Left lung (tissue), 10 donors: ENCODE results near the gene FOXA3. TPM values are rescaled to one million over a fixed set of nuclear protein-coding genes. Genes with fewer than 3 reads are reported as not detected.
A peak's percentile ranks its signal among the peaks of the same experiment; 100 is the strongest.

Experiments used
- ATAC-seq: fragments of 200-7000 bp; cut with Tn5 transposase; one replicate; pipeline ENCODE4 v1.9.1; 2020; ENCODE audit warnings: moderate library complexity
- DNase-seq, 4 donors: peaks; one replicate each; pipeline ENCODE4 v3.0.0-alpha.2; 2013 to 2020
- H3K27ac ChIP-seq, 2 donors: fragments of 200-600 bp; sonication (generic) in 1 of 2; one replicate each; pipeline versions ENCODE4 v1.5.0 to v1.8.0; 2020 to 2021
- H3K27me3 ChIP-seq, 2 donors: fragments of 200-600 bp; sonication (generic) in 1 of 2; one replicate each; pipeline versions ENCODE4 v1.5.0 to v1.8.0; 2020 to 2021
- H3K36me3 ChIP-seq, 2 donors: fragments of 200-600 bp; sonication (generic) in 1 of 2; one replicate each; pipeline versions ENCODE4 v1.5.0 to v1.8.0; 2020 to 2021
- H3K4me1 ChIP-seq, 2 donors: fragments of 200-600 bp; one replicate each; pipeline ENCODE4 v1.8.0; 2021
- H3K4me3 ChIP-seq, 2 donors: fragments of 200-600 bp; sonication (generic) in 1 of 2; one replicate each; pipeline versions ENCODE4 v1.5.0 to v1.8.0; 2020 to 2021; ENCODE audit warnings: mild to moderate bottlenecking in 1 of 2
- H3K9me3 ChIP-seq, 2 donors: fragments of 200-600 bp; sonication (generic) in 1 of 2; one replicate each; pipeline versions ENCODE4 v1.5.0 to v1.8.0; 2020 to 2021
- intact Hi-C, 2 donors: fragments of 100-400 bp; cut with DNase I; formaldehyde crosslinking; loops; one replicate each; pipeline versions ENCODE4 v1.11.2 to v1.14.2; 2022
- polyA plus RNA-seq, 6 donors: library from polyadenylated mRNA; unstranded; fragments of 120-200 nt; gene quantifications; one replicate each; pipeline ENCODE4 v1.2.1, GENCODE V29; 2013; ENCODE audit not compliant: insufficient read length in 6 of 6
- total RNA-seq, 2 donors: library from RNA; stranded (reverse); fragmentation: NEBNext Ultra II Directional; extraction: Animal tissue kit (Norgen Biotek cat#: 25700); gene quantifications; one replicate each; pipeline ENCODE4 v1.2.1, GENCODE V29; 2021
- TF ChIP-seq, protein P1 (sequence below), 2 donors: fragments of 200-600 bp; sonication (generic) in 1 of 2; IDR thresholded peaks; one replicate each; pipeline versions ENCODE4 v1.5.0 to v1.8.0; 2021; ENCODE audit warnings: antibody characterized with exemption in 2 of 2
- donor health status: DM: no; HTN: yes; CAD: no.
- donor health status: DM: no; HTN: no; CAD: no.

FOXA3 gene
- total and polyA plus RNA-seq, 8 donors, result 0.45 to 3.1 (median 1.6) TPM

DNA sequence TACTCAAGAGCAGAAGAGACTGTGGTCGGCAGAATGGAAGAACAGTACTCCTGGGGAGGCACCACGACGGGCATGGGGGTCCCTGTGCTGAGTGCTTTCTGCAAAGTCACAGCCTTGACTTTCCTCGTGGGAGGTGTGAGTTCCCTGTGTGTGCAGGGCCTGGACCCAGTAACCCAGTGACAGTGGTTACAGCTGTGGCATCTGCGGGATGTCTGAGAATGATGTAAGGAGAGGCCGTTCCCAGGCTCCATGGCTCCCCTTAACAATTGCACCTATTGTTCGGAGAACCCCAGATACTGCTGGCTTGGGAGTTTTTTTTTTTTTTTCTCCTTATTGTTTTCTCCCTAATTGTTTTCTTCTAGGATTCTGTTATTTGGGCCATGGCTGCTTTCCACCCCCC lies 55.6 kb downstream of the FOXA3 start:
- intact Hi-C loops, result no loop called here

DNA sequence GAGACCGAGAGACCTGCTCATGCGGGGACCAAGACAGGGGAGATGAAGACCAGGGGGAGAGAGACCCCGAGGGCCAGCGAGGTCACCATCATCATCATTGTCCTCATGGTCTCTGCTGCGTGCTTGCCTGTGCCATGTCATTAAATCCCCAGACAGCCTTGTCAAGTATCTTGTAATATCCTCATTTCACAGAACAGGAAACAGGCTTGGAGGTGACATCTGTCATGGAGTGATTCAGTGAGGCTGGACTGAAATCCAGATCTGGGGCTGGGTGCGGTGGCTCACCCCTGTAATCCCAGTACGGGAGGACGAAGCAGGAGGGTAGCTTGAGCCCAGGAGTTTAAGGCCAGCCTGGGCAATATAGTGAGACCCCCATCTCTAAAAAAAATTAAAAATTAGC lies 56.3 kb downstream of the FOXA3 start:
- H3K27ac ChIP-seq, result no peak overlapping the region
- peaks cover 0 to 33% of the 10 kb centered on the region in 2 donors for H3K27me3 ChIP-seq
- no peaks in the 10 kb centered on the region for H3K9me3 ChIP-seq
- H3K4me1 ChIP-seq, result no peaks in the 10 kb centered on the region
- H3K36me3 ChIP-seq, result no peaks in the 10 kb centered on the region
- no peak overlapping the region for H3K4me3 ChIP-seq
- intact Hi-C loops, result no loop called here
- DNase-seq (no peak), ATAC-seq (no peak)
- TF ChIP-seq, protein P1, sequence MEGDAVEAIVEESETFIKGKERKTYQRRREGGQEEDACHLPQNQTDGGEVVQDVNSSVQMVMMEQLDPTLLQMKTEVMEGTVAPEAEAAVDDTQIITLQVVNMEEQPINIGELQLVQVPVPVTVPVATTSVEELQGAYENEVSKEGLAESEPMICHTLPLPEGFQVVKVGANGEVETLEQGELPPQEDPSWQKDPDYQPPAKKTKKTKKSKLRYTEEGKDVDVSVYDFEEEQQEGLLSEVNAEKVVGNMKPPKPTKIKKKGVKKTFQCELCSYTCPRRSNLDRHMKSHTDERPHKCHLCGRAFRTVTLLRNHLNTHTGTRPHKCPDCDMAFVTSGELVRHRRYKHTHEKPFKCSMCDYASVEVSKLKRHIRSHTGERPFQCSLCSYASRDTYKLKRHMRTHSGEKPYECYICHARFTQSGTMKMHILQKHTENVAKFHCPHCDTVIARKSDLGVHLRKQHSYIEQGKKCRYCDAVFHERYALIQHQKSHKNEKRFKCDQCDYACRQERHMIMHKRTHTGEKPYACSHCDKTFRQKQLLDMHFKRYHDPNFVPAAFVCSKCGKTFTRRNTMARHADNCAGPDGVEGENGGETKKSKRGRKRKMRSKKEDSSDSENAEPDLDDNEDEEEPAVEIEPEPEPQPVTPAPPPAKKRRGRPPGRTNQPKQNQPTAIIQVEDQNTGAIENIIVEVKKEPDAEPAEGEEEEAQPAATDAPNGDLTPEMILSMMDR (IDR thresholded peaks at IDR 0.05), result no peak

More for the DNA sequence above, 55.6 kb downstream of the FOXA3 start:
- Histone ChIP-seq H3K27ac (no peak overlapping the region), H3K4me3 (no peak overlapping the region), H3K27me3 (peaks cover 0 to 41% of the 10 kb centered on the region in 2 donors), H3K9me3 (no peaks in the 10 kb centered on the region), H3K36me3 (no peaks in the 10 kb centered on the region), H3K4me1 (no peaks in the 10 kb centered on the region)
- ATAC-seq, result no peak
- TF ChIP-seq, protein P1 (IDR thresholded peaks at IDR 0.05), result no peak
- peak in 1 of 4 donors; percentile 28 for DNase-seq

DNA sequence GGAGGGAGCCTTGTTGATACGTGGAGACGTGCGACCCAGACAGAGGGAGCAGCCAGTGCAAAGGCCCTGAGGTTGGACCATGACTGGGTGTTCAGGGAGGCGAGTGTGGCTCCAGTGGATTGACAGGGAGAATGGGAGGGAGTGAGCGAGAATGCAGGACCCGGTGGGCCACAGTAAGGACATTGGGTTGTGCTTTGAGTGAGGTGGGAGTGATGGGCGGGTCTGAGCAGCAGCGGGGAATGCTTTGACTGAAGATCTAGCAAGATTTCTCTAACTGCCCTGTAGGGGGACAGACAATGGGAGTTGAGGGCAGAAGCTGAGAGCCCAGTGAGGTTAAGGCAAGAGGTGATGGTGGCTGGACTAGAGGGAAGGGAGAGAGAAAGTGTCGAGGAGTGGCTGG lies 58.2 kb downstream of the FOXA3 start:
- no peaks in the 10 kb centered on the region for H3K9me3 ChIP-seq
- TF ChIP-seq, protein P1 (IDR thresholded peaks at IDR 0.05), result no peak
- no peaks in the 10 kb centered on the region for H3K36me3 ChIP-seq
- no peak overlapping the region for H3K27ac ChIP-seq
- ATAC-seq, result no peak
- intact Hi-C loops, result no loop called here
- peaks cover 0 to 27% of the 10 kb centered on the region in 2 donors for H3K27me3 ChIP-seq
- H3K4me1 ChIP-seq, result no peaks in the 10 kb centered on the region
- H3K4me3 ChIP-seq, result no peak overlapping the region
- DNase-seq, result no peak

Other genes starting within 250 kb of the FOXA3 start
- gene EML2, start 224.9 kb upstream of the FOXA3 start, total RNA-seq, result 10 to 100 TPM; 54.2 to 76.4 TPM
- 10 to 100 TPM; 21.8 to 31.7 (median 27.2) TPM for gene EML2, start 224.9 kb upstream of the FOXA3 start, polyA plus RNA-seq
- gene GIPR, start 196.1 kb upstream of the FOXA3 start, total RNA-seq, result 1 to 10 TPM; 5.4 to 5.7 TPM
- 1 to 10 TPM; 2.8 to 9.7 (median 4.9) TPM for gene GIPR, start 196.1 kb upstream of the FOXA3 start, polyA plus RNA-seq
- 100 to 1,000 TPM; 276 to 306 TPM for gene SNRPD2, start 172.4 kb upstream of the FOXA3 start, total RNA-seq
- gene SNRPD2, start 172.4 kb upstream of the FOXA3 start, polyA plus RNA-seq, result 100 to 1,000 TPM; 311 to 392 (median 345) TPM
- 1 to 10 TPM; 7.7 to 8.7 TPM for gene QPCTL, start 171.7 kb upstream of the FOXA3 start, total RNA-seq
- gene QPCTL, start 171.7 kb upstream of the FOXA3 start, polyA plus RNA-seq, result 10 to 100 TPM in 3 of 6 donors, 1 to 10 TPM in 3; 7.8 to 13.3 (median 10.2) TPM
- 10 to 100 TPM; 16.6 to 18.4 TPM for gene FBXO46, start 133.4 kb upstream of the FOXA3 start, total RNA-seq
- gene FBXO46, start 133.4 kb upstream of the FOXA3 start, polyA plus RNA-seq, result 10 to 100 TPM; 12.6 to 19.2 (median 16.8) TPM
- not detected for gene MEIOSIN, start 130.9 kb upstream of the FOXA3 start, total RNA-seq
- not detected for gene MEIOSIN, start 130.9 kb upstream of the FOXA3 start, polyA plus RNA-seq
- gene SIX5, start 95.1 kb upstream of the FOXA3 start, total RNA-seq, result 10 to 100 TPM; 14.0 to 21.7 TPM
- gene SIX5, start 95.1 kb upstream of the FOXA3 start, polyA plus RNA-seq, result 10 to 100 TPM; 11.5 to 25.0 (median 20.5) TPM
- gene DMPK, start 81.8 kb upstream of the FOXA3 start, total RNA-seq, result 10 to 100 TPM; 44.6 to 50.0 TPM
- gene DMPK, start 81.8 kb upstream of the FOXA3 start, polyA plus RNA-seq, result 10 to 100 TPM; 55.3 to 81.7 (median 62.0) TPM
- 10 to 100 TPM; 49.0 to 49.3 TPM for gene DMWD, start 71.5 kb upstream of the FOXA3 start, total RNA-seq
- gene DMWD, start 71.5 kb upstream of the FOXA3 start, polyA plus RNA-seq, result 10 to 100 TPM; 29.6 to 51.4 (median 33.2) TPM
- gene RSPH6A, start 49.0 kb upstream of the FOXA3 start, total RNA-seq, result under 1 TPM in 1 of 2 donors, not detected in 1; 0.13 TPM
- gene RSPH6A, start 49.0 kb upstream of the FOXA3 start, polyA plus RNA-seq, result under 1 TPM in 1 of 6 donors, not detected in 5; 0.09 TPM
- 10 to 100 TPM; 69.0 to 69.3 TPM for gene SYMPK, start 1.2 kb upstream of the FOXA3 start, total RNA-seq
- gene SYMPK, start 1.2 kb upstream of the FOXA3 start, polyA plus RNA-seq, result 10 to 100 TPM; 65.6 to 77.6 (median 68.7) TPM
- gene IRF2BP1, start 21.8 kb downstream of the FOXA3 start, total RNA-seq, result 10 to 100 TPM; 18.0 to 20.3 TPM
- gene IRF2BP1, start 21.8 kb downstream of the FOXA3 start, polyA plus RNA-seq, result 10 to 100 TPM; 13.7 to 24.7 (median 19.5) TPM
- gene MYPOP, start 38.3 kb downstream of the FOXA3 start, total RNA-seq, result 1 to 10 TPM; 7.2 to 8.7 TPM
- gene MYPOP, start 38.3 kb downstream of the FOXA3 start, polyA plus RNA-seq, result 1 to 10 TPM; 3.6 to 6.9 (median 4.8) TPM
- gene NANOS2, start 50.5 kb downstream of the FOXA3 start, total RNA-seq, result not detected
- gene NANOS2, start 50.5 kb downstream of the FOXA3 start, polyA plus RNA-seq, result not detected
- 10 to 100 TPM in 1 of 2 donors, 1 to 10 TPM in 1; 6.4 to 12.6 TPM for gene NOVA2, start 109.5 kb downstream of the FOXA3 start, total RNA-seq
- gene NOVA2, start 109.5 kb downstream of the FOXA3 start, polyA plus RNA-seq, result 10 to 100 TPM in 4 of 6 donors, 1 to 10 TPM in 2; 7.1 to 13.9 (median 11.5) TPM
- gene CCDC61, start 131.1 kb downstream of the FOXA3 start, total RNA-seq, result 10 to 100 TPM; 15.9 to 17.3 TPM
- gene CCDC61, start 131.1 kb downstream of the FOXA3 start, polyA plus RNA-seq, result 10 to 100 TPM; 12.1 to 15.9 (median 14.3) TPM
- gene PGLYRP1, start 158.7 kb downstream of the FOXA3 start, total RNA-seq, result 1 to 10 TPM in 1 of 2 donors, under 1 TPM in 1; 0.38 to 6.3 TPM
- 1 to 10 TPM in 2 of 6 donors, under 1 TPM in 4; 0.31 to 2.0 (median 0.89) TPM for gene PGLYRP1, start 158.7 kb downstream of the FOXA3 start, polyA plus RNA-seq
- not detected for gene IGFL4, start 176.7 kb downstream of the FOXA3 start, total RNA-seq
- gene IGFL4, start 176.7 kb downstream of the FOXA3 start, polyA plus RNA-seq, result 1 to 10 TPM in 3 of 6 donors, under 1 TPM in 3; 0.48 to 1.2 (median 1.0) TPM